HG02678 (cell line): ENCODE results near the gene SLC44A4.
"Not testable (repeated sequence)": the region's sequence is repeated elsewhere in the genome, so short reads cannot be mapped to it uniquely, and the experiment has no call there.

ENCODE experiments used
- ATAC-seq: cut with Tn5 transposase; IDR thresholded peaks from one replicate; pipeline ENCODE4 v1.9.1; 2021; ENCODE audit warnings: mild to moderate bottlenecking, moderate library complexity; ENCODE audit not compliant: unreplicated experiment

The SLC44A4 gene

GRCh38 chr6:31861150-31861549, 17.6 kb downstream of the SLC44A4 start:
- ATAC-seq, result no peak

DNA sequence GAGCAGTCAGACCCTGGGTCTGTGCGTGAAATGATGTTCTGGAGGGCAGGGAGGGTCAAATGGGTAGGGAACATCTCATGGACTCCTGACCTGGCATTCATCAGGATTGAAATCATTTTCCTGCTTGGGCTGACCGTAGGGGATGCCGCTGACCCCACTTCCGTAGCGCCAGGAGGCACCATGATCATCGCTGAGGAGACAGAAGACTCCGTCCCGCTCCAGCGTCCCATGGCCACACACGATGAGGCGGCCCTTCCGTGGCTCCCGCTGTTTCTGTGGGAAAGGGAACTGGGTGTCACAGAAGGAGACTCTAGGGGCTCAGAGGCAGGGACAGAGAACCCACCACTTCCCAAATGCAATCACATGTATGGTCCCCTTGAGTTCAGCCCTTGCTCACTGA, 18.4 kb downstream of the SLC44A4 start:
- no peak for ATAC-seq

DNA sequence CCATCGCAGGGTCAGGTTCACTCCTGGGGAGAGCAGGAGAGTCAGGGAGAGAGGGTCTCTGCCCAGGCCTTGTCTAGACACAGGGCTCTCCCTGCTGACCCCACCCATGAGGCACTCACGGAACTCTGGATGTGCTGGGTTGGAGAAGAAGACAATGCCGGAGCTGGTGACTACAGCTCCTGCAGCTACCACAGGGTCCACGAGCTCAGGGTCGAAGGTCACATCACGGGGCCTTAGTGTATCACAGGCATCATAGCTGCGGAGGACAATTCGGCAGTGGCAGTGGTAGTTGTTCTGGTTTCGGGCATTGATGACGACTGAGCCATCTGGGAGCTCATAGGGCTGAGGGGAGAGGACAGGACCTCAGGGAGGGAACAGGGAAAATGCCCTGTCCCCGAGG, 18.9 kb downstream of the SLC44A4 start:
- ATAC-seq, result no peak

DNA sequence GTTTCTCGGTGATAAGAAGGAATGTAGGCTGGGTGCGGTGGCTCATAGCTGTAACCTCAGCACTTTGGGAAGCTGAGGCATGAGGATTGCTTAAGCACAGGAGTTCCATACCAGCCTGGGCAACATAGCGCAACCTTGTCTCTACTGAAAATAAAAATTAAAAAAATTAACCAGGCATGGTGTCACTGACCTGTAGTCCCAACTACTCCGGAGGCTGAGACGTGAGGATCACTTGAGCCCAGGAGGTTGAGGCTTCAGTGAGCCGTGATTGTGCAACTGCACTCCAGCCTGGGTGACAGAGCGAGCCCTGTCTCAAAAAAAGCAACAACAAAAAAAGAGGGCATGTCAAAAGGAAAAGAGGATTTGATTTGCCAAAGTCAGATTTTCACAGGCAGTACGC, 20.1 kb downstream of the SLC44A4 start:
- no peak for ATAC-seq

DNA sequence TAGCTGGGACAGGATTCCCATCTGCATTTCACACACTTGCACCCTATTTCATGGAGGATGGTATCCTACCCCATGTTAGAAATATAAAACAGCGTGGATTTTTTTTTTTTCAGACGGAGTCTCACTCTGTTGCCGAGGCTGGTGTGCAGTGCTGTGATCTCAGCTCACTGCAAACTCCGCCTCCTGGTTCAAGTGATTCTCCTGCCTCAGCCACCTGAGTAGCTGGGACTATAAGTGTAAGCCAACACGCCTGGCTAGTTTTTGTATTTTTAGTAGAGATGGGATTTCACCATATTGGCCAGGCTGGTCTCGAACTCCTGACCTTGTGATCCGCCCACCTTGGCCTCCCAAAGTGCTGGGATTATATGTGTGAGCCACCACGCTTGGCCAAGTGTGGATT, 21.0 kb downstream of the SLC44A4 start:
- not testable (repeated sequence) for ATAC-seq

DNA sequence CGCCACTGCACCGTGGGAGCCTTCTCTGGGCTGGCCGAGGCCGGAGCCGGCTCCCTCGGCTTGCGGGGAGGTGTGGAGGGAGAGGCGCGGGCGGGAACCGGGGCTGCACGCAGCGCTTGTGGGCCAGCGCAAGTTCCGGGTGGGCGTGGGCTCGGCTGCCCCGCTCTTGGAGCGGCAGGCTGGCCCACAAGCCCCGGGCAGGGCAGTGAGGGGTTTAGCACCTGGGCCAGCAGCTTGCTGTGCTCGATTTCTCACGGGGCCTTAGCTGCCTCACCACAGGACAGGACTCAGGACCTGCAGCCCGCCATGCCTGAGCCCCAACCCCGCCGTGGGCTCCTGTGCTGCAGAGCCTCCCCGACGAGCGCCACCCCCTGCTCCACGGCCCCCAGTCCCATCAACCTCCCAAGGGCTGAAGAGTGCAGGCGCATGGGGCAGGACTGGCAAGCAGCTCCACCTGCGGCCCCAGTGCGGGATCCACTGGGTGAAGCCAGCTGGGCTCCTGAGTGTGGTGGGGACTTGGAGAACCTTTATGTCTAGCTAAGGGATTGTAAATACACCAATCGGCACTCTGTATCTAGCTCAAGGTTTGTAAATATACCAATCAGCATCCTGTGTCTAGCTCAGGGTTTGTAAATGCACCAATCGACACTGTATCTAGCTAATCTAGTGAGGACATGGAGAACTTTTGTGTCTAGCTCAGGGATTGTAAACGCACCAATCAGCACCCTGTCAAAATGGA, 26.6 kb downstream of the SLC44A4 start:
- not testable (repeated sequence) for ATAC-seq

GRCh38 chr6:31851485-31851832, 27.3 kb downstream of the SLC44A4 start:
- no peak for ATAC-seq

GRCh38 chr6:31850765-31851484, 27.9 kb downstream of the SLC44A4 start:
- ATAC-seq, result no peak

DNA sequence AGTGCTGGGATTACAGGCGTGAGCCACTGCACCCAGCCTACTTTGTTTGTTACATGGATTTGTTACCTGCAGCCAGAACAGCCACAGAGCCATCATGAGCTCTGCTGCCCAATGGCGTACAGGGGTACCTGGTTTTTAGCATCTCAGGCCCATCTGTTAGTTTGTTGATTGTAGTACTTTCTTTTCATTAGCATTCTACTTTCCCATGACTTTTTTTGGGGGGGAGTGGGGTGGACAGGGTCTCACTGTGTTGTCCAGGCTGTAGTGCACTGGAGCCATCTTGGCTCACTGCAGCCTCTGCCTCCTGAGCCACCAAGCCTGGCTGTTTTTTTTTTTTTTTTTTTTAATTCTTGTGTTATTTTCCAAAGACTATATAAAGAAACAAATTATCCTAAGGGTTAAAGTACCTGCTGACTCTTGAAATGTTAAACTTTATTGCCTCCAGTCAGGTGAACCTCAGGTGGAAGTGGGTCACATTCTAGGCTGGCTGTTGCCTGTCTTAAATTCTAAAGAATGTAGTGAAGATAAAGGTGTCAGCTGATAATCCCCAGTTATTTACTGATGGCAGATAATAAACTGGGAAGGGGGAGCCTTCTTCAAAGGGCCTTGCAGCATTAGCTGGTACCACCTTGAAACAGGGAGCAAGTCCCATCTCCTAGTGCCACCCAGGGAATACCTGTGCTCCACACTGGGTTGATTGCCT, 31.4 kb downstream of the SLC44A4 start:
- no peak for ATAC-seq

GRCh38 chr6:31844507-31844906, 34.3 kb downstream of the SLC44A4 start:
- ATAC-seq, result no peak

GRCh38 chr6:31842053-31842452, 36.7 kb downstream of the SLC44A4 start:
- ATAC-seq, result no peak

GRCh38 chr6:31839779-31840126, 39.0 kb downstream of the SLC44A4 start:
- ATAC-seq, result not testable (repeated sequence)

- no peak for ATAC-seq
These were observed 39.8 kb downstream of the SLC44A4 start for GRCh38 chr6:31838968-31839367.

DNA sequence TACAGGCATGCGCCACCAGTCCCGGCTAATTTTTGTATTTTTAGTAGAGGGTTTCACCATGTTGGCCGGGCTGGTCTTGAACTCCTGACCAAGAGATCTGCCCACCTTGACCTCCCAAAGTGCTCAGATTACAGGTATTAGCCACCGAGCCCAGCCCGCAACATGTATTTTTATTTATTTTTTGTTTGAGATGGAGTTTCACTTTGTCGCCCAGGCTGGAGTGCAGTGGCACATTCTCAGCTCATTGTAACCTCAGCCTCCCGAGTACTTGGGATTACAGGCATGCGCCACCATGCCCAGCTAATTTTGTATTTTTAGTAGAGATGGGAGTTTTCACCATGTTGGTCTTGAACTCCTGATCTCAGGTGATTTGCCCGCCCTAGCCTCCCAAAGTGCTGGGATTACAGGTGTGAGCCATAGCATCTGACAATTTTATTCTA, 40.7 kb downstream of the SLC44A4 start:
- not testable (repeated sequence) for ATAC-seq

DNA sequence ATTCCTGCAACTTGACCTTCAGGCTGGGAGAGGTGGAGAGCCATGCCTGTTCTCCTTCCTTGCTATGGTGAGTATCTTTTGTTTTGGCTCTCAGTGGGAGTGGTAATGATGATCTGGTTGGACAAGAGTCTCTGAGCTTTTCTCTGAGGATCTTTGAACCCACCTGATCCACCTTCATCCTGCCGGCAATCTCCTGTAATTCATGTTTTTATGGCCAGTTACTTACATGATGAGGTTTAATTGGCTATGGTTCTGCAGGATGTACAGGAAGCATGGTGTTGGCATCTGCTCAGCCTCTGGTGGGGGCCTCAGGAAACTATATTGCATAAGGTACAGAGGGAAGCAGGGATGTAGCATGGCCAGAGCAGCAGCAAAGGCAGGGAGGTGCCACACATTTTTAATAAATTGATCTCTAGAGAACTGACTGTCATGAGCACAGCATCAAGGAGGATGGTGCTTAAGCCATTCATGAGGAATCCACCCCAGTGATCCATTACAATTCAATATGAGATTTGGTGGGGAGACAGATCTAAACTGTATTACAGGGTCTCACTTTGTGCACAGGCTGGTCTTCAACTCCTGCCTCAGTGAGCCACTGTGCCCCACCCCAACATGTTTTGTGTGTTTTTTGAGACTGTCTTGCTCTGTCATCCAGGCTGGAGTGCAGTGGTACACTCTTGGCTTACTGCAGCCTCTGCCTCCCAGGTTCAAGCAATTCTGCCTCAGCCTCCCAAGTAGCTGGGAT, 41.3 kb downstream of the SLC44A4 start:
- ATAC-seq, result no peak

DNA sequence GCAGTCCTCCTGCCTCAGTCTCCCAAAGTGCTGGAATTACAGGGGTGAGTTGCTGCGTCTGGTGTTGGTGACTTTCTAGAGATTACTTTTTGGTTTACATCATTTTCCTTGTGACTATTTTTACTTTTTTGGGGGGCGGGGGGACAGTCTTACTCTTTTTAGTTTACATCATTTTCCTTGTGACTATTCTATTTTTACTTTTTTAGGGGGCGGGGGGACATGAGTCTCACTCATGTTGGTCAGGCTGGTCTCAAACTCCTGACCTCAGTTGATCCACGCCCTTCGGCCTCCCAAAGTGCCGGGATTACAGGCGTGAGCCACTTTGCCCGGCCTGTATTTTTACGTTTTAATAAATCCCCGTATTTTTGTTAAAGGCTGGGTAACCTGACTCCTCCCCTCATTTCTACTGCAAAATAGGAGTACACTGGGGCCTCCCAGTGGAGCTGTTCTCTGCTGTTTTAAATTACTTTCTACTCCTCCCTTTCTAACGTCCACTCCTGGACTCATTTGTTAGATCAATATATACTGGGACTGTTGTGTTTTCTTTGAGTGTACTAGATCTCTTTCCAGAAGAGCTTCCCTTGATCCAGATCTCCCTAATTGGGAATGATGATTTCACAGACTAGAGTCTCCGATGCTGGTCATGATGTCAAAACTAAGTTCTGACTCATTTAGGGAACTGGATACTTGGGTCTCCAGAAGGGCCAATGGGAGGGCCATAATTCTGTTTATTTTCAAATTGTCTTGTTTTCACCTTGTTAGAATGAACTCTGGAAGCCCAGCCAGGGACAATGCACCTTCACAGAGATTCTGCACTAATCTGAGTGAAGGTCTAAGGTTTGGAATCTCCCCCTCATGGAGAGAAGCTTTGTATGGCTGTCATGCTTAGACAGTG, 42.1 kb downstream of the SLC44A4 start:
- no peak for ATAC-seq

- ATAC-seq, result no peak
These were observed 42.7 kb downstream of the SLC44A4 start for GRCh38 chr6:31836047-31836473.

DNA sequence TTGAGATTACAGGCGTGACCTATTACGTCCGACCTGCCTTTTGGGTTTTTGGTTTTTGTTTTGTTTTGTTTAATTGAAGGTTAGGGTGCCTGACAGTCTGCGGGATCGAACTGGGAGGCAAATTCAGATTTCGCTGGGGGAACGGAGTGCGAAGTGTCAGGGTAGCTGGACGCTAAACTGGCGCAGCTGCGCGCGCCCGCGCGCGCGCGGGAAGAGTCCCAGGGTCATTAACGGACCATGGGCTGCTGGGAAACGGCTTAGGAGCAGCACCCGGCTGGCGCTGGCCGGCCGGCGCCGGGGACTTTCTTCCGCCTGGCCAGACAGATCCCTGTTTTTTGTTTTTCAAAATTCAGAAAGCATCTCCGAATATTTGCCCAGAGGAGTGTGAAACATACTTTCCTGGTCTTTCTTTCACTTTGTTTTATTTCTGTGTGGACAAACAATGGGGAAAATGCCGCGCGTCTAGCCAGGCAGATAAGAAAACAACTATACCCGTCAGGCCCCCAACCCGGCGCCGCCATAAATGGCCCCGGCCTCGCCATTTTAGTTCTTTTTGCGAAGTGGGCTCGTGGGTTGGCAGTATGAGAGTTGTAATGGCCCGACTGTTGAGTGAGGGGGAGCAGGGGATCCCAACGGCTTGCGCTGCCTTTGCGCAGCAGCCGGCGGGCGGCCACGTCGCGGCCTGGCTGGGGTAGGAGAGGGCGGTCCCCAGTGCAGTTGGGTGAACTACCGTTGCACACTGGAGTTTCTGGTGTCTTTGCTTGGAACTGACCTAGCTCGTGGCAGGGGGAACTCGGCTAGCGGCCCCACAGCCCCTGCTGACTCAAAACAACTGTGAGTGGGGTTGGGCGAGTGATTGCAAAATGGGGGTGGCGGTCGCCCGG, 44.2 kb downstream of the SLC44A4 start:
- ATAC-seq, result peak; percentile 49
